Measurements from ENCODE around the gene PSME4.
"Not testable (repeated sequence)": the region's sequence is repeated elsewhere in the genome, so short reads cannot be mapped to it uniquely, and the experiment has no call there.

Gene PSME4

DNA sequence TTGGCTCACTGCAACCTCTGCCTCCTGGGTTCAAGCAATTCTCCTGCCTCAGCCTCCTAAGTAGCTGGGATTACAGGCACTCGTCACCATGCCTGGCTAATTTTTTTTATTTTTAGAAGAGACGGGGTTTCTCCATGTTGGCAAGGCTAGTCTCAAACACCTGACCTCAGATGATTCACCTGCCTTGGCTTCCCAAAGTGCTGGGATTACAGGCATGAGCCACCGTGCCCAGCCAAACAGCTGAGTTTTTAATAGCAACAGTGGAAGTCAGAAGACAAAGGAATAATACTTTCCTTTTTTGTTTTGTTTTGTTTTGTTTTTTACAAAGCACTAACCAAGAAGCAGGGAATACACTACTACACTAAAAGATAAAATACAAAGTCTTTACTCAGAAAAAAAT is 127.9 kb downstream of the PSME4 start:
- no peak for DNase-seq (ENCODE audit: low read depth)

DNA sequence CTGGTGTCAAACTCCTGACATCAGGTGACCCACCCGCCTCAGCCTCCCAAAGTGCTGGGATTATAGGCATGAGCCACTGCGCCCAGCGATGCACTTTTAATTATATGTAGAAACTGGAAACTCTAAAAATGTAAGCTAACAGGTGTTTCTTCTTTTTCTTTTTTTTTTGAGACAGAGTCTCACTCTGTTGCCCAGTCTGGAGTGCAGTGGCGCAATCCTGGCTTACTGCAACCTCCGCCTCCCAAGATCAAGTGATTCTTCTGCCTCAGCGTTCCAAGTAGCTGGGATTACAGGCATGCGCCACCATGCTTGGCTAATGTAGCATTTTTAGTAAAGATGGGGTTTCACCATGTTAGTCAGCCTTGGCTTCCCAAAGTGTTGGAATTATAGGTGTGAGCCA is 129.1 kb downstream of the PSME4 start:
- not testable (repeated sequence) for DNase-seq (ENCODE audit: low read depth)

- no peak for DNase-seq (ENCODE audit: low read depth)
Measured at GRCh38 chr2:53840580-53840979, 130.2 kb downstream of the PSME4 start.

- DNase-seq (ENCODE audit: low read depth), result not testable (repeated sequence)
Measured at GRCh38 chr2:53829980-53830290, 140.9 kb downstream of the PSME4 start.

GRCh38 chr2:53829273-53829979 is 141.4 kb downstream of the PSME4 start:
- DNase-seq (ENCODE audit: low read depth), result no peak

DNA sequence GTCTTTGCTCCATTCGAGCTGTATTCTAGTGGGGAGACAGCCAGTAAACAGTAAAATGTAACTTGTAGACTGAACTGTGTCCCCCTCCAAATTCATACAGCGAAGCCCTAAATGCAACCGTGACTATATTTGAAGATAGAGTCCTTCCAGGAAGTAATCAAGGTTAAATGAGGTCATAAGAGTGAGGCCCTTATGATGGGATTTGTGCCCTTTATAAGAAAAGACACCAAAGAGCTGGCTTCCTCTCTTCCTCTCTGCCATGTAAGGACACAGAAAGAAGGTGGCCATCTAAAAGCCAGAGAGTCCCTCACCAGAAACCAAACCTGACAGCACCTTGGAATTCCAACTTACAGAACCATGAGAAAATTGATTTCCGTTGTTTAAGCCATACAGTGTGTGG is 142.5 kb downstream of the PSME4 start:
- no peak for DNase-seq (ENCODE audit: low read depth)

- no peak for DNase-seq (ENCODE audit: low read depth)
Measured at GRCh38 chr2:53827398-53828175, 143.2 kb downstream of the PSME4 start.

- DNase-seq (ENCODE audit: low read depth), result no peak
Measured at GRCh38 chr2:53826587-53827397, 144.0 kb downstream of the PSME4 start.

GRCh38 chr2:53826030-53826410 is 144.8 kb downstream of the PSME4 start:
- no peak for DNase-seq (ENCODE audit: low read depth)

DNA sequence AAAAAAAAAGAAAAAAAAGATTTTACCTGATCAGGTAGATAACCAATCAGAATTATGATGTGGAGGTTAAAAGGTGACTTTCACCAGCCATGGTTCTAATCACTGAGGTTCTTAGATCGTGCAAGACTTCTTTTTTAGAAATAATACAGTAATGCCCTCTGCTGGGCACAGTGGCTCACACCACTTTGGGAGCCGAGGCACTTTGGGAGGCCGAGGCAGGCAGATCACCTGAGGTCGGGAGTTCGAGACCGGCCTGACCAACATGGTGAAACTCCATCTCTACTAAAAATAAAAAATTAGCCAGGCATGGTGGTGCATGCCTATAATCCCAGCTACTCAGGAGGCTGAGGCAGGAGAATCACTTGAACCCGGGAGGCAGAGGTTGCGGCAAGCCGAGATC is 147.2 kb downstream of the PSME4 start:
- DNase-seq (ENCODE audit: low read depth), result not testable (repeated sequence)

GRCh38 chr2:53821810-53822209 is 149.0 kb downstream of the PSME4 start:
- no peak for DNase-seq (ENCODE audit: low read depth)

- DNase-seq (ENCODE audit: low read depth), result no peak
Measured at GRCh38 chr2:53820711-53821110, 150.1 kb downstream of the PSME4 start.

DNA sequence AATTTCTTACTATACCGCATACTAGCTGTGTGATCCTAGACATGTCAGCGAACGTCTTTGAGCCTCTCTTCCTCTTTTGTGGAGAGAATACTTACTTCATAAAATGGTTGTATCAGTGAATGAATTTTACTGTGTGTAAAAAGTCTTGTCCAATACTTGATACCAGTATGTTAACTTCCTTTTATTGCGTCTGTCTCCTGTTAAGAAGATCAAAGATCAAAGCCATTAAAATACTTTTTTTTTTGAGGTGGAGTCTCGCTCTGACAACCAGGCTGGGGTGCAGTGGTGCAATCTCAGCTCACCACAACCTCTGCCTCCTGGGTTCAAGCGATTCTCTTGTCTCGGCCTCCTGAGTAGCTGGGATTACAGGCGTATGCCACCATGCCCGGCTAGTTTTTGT is 150.7 kb downstream of the PSME4 start:
- no peak for DNase-seq (ENCODE audit: low read depth)

- DNase-seq (ENCODE audit: low read depth), result no peak
Measured at GRCh38 chr2:53819634-53820033, 151.2 kb downstream of the PSME4 start.

GRCh38 chr2:53818854-53819435 is 151.8 kb downstream of the PSME4 start:
- no peak for DNase-seq (ENCODE audit: low read depth)

Measured in non-pigmented ciliary epithelial cell (primary cell).